Thyroid gland (tissue), 4 donors: ENCODE data around the gene FFAR2. TPM values are rescaled to one million over a fixed set of nuclear protein-coding genes. Genes with fewer than 3 reads are reported as not detected.
"Not testable (repeated sequence)": the region's sequence is repeated elsewhere in the genome, so short reads cannot be mapped to it uniquely, and the experiment has no call there.

Source experiments
- DNase-seq, 2 donors: peaks; one replicate each; pipeline ENCODE4 v3.0.0-alpha.2; 2019
- H3K27ac ChIP-seq, 3 donors: fragments of 200-600 bp; sonication (generic); 1 replicate in 2 of 3; 2 replicates in 1 of 3; pipeline ENCODE4 v1.5.1; 2016 to 2019; ENCODE audit warnings: mild to moderate bottlenecking in 1 of 3, moderate library complexity in 1 of 3
- H3K27me3 ChIP-seq: fragments of 200-600 bp; sonication (generic); one replicate; pipeline ENCODE4 v1.5.1; 2019
- H3K36me3 ChIP-seq, 2 donors: fragments of 200-600 bp; sonication (generic); one replicate each; pipeline ENCODE4 v1.5.1; 2016 to 2019
- H3K4me1 ChIP-seq, 2 donors: fragments of 200-600 bp; sonication (generic); one replicate each; pipeline ENCODE4 v1.5.1; 2017 to 2019
- H3K4me3 ChIP-seq, 3 donors: fragments of 200-600 bp; sonication (generic); replicated peaks in 1 of 3; 1 replicate in 2 of 3; 2 replicates in 1 of 3; pipeline ENCODE4 v1.5.1; 2016; ENCODE audit warnings: mild to moderate bottlenecking in 1 of 3
- H3K9me3 ChIP-seq: fragments of 200-600 bp; sonication (generic); one replicate; pipeline ENCODE4 v1.5.1; 2017
- POLR2A ChIP-seq, 2 donors: fragments of 450-650 bp; IDR thresholded peaks; one replicate each; pipeline ENCODE4 v1.6.1; 2017; ENCODE audit warnings: antibody characterized with exemption in 2 of 2, mild to moderate bottlenecking in 2 of 2, moderate library complexity in 1 of 2
- WGBS, 2 donors: methylation state at CpG; one replicate each; pipeline ENCODE4 v1.1.5; 2017; 5-methylcytosine and 5-hydroxymethylcytosine counted together
- intact Hi-C: fragments of 100-400 bp; cut with DNase I; formaldehyde crosslinking; loops from one replicate; pipeline ENCODE4 v1.15.1; 2023
- total RNA-seq, 4 donors: library from RNA; depleted of rRNA; stranded (reverse); fragments of >200 nt; gene quantifications; one replicate each; pipeline ENCODE4 v1.2.3, GENCODE V29; 2016
- TF ChIP-seq, protein P1 (sequence below), 6 experiments: fragments of 200-600 bp in 3 of 6; fragments of 450-650 bp in 3 of 6; sonication (generic) in 3 of 6; IDR thresholded peaks; one replicate each; pipeline ENCODE4 v1.5.1; 2016 to 2019; ENCODE audit warnings: antibody characterized with exemption in 6 of 6, mild to moderate bottlenecking in 2 of 6, inconsistent platforms in 1 of 6, moderate library complexity in 1 of 6

The FFAR2 gene
- total RNA-seq, result under 1 TPM in 1 of 4 donors, not detected in 3; 0.27 TPM

DNA sequence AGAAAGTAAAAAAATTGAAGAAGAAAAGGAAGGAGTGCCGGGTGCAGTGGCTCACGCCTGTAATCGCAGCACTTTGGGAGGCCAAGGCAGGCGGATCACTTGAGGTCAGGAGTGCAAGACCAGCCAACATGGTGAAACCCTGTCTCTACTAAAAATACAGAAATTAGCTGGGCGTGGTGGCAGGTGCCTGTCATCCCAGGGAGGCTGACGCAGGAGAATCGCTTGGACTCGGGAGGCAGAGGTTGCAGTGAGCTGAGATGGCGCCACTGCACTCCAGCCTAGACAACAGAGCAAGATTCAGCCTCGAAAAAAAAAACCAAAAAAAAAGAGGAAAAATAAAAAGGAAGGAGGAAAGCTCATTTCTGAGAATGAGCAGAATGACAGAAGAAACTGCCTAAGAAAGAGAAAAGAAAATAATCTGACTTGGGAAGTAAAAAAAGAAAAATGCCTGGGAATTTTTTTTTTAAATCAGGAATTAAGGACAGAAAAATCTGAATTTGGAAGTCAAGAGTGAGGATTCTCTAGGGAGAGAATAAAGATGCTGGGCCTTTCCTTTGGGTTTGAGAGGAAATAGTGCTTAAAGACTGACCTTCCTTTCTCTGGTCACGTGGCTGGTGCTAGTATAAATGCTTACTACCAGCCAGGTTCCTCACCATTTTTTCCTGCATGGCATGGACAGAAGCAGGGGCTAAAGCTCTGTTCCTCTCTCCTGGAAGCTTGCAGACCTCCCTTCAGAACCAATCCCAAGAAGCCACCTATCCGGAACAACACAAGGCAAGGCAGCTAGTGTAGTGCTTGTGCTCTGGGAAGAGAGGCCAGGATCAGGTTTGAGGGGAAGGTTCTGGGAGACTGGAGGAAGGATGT is at the start of gene FFAR2:
Gene FFAR2 (plus strand): TSS at position 652 of the 864 bp plus-strand sequence. CDS start 1,458 bp downstream, outside the sequence.
- intact Hi-C loops, result no loop called here
- Histone ChIP-seq H3K36me3 (no peaks in the 10 kb centered on the region), H3K4me1 (no peaks in the 10 kb centered on the region), H3K27ac (no peak within 1 kb of the TSS), H3K9me3 (no peaks in the 10 kb centered on the region), H3K4me3 (no peak within 1 kb of the TSS), H3K27me3 (no peaks in the 10 kb centered on the region)
- TF ChIP-seq, protein P1, sequence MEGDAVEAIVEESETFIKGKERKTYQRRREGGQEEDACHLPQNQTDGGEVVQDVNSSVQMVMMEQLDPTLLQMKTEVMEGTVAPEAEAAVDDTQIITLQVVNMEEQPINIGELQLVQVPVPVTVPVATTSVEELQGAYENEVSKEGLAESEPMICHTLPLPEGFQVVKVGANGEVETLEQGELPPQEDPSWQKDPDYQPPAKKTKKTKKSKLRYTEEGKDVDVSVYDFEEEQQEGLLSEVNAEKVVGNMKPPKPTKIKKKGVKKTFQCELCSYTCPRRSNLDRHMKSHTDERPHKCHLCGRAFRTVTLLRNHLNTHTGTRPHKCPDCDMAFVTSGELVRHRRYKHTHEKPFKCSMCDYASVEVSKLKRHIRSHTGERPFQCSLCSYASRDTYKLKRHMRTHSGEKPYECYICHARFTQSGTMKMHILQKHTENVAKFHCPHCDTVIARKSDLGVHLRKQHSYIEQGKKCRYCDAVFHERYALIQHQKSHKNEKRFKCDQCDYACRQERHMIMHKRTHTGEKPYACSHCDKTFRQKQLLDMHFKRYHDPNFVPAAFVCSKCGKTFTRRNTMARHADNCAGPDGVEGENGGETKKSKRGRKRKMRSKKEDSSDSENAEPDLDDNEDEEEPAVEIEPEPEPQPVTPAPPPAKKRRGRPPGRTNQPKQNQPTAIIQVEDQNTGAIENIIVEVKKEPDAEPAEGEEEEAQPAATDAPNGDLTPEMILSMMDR (IDR thresholded peaks at IDR 0.05), result no peak
- no peak for TF ChIP-seq POLR2A (IDR thresholded peaks at IDR 0.05)
- 81 to 83% methylated on average over 12 of the region's 12 CpGs for WGBS, 2 donors
- no peak for DNase-seq

DNA sequence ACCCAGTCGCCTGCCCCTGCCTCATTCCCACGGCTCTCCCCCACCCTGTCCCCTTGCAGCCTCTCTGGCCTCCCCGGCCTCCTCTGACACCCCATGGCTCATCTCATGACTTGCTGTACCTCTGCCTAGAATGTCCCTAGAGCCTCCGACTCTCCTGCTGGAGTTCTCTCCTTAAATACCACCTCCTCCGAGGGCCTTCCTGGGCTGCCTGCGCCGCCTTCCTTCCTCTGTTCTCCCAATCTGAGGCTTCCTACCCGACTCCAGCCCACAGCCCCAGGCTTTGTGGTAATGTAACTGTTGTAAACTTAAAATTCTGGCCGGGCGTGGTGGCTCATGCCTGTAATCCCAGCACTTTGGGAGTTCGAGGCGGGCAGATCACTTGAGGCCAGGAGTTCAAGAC is 49.5 kb upstream of the FFAR2 start:
- no peaks in the 10 kb centered on the region for H3K36me3 ChIP-seq
- H3K27me3 ChIP-seq, result no peaks in the 10 kb centered on the region
- 92% methylated on average over 12 of the region's 12 CpGs for WGBS, 2 donors
- no peaks in the 10 kb centered on the region for H3K9me3 ChIP-seq
- intact Hi-C loops, result no loop called here
- TF ChIP-seq, protein P1 (IDR thresholded peaks at IDR 0.05), result no peak
- no peak for TF ChIP-seq POLR2A (IDR thresholded peaks at IDR 0.05)
- H3K27ac ChIP-seq, result no peak overlapping the region
- no peak overlapping the region for H3K4me3 ChIP-seq
- no peaks in the 10 kb centered on the region for H3K4me1 ChIP-seq
- DNase-seq, result no peak

DNA sequence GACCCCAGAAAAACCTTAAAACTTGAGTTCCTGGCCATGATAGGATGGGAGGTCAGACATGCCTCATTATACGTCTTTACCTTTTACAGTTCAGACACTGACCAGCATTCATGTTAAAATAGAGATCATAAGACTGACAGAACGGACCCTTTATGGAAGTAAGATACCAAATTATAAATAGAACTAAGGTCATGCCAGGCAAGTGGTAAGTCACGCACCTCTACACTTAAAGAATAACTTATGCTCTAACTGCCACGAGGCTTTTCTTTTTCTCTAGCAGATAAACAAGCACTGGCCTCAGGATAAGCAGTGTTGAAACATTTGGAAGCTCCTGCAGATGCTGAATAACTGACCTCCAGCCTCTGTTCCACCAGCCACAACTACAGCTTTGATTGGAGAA is 48.8 kb upstream of the FFAR2 start:
- 71 to 86% methylated on average over 4 of the region's 4 CpGs for WGBS, 2 donors
- Histone ChIP-seq H3K4me3 (no peak overlapping the region), H3K9me3 (no peaks in the 10 kb centered on the region), H3K4me1 (no peaks in the 10 kb centered on the region), H3K27me3 (no peaks in the 10 kb centered on the region), H3K27ac (no peak overlapping the region), H3K36me3 (no peaks in the 10 kb centered on the region)
- no peak for DNase-seq
- TF ChIP-seq, protein P1 (IDR thresholded peaks at IDR 0.05), result no peak
- no peak for TF ChIP-seq POLR2A (IDR thresholded peaks at IDR 0.05)
- intact Hi-C loops, result no loop called here

DNA sequence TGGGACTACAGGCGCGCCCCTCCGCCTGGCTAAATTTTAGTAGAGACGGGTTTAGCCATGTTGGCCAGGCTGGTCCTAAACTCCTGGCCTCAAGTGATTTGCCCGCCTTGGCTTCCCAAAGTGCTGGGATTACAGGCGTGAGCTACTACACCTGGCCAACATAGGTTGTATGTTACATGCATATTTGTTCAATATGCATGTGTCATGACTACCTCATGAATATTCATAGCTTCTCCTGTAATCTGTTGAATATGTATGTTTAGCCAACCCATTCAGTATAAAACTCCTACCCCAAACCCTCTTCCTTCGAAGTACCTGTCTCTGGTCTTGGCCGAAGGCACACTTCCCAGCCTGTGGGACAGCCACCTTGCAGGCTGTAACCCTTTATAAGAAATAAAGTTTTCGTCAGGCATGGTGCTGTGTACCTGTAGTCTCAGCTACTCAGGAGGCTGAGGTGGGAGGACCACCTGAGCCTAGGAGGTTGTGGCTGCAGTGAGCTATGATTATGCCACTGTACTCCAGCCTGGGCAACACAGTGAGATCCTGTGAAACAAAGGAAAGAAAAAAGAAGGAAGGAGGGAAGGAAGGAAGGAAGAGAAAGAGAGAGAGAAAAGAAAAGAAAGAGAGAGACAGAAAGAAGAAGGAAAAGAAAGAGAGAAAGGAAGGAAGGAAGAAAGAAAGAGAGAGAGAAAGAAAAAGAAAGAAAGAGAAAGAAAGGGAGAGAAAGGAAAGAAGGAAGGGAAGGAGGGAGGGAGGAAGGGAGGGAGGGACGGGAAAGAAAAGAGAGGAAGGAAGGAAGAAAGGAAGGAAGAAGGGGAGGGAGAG is 47.9 kb upstream of the FFAR2 start:
- DNase-seq, result no peak
- no peak for TF ChIP-seq POLR2A (IDR thresholded peaks at IDR 0.05)
- TF ChIP-seq, protein P1 (IDR thresholded peaks at IDR 0.05), result no peak
- no peak overlapping the region for H3K27ac ChIP-seq
- no peak overlapping the region for H3K4me3 ChIP-seq
- intact Hi-C loops, result no loop called here
- H3K4me1 ChIP-seq, result no peaks in the 10 kb centered on the region
- no peaks in the 10 kb centered on the region for H3K36me3 ChIP-seq
- 90 to 92% methylated on average over 10 of the region's 10 CpGs for WGBS, 2 donors
- no peaks in the 10 kb centered on the region for H3K9me3 ChIP-seq
- H3K27me3 ChIP-seq, result no peaks in the 10 kb centered on the region

DNA sequence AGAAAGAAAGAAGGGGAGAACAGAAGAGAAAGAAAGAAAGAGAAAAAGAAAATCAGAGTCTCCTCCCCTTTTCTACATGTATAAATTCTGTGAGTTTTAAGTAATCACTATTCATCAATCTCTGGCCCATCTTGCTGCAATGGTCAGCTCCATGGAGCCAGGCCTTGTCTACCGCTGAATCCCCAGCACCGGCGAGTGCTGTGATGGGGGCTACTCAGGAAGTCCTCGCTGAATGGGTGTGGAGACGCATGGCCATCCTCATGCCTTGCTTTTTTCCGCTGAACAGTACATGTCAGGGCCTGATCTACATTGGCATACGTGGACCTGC is 47.3 kb upstream of the FFAR2 start:
- WGBS, 2 donors, result 94 to 96% methylated on average over 7 of the region's 7 CpGs
- no peak for DNase-seq

DNA sequence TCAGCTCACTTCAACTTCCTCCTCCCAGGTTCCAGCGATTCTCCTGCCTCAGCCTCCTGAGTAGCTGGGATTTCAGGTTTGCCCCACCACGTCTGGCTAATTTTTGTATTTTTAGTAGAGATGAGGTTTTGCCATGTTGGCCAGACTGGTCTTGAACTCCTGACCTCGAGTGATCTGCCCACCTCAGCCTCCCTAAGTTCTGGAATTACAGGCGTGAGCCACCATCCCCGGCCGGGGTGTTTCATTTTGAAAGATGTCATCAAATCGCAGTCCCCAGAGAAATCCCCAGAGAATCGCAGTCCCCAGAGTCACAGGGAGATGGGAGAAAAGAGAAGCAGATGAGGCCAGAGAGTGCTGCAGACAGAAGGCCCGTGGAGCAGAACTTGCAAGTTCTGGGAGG is 46.6 kb upstream of the FFAR2 start:
- H3K4me1 ChIP-seq, H3K27me3 ChIP-seq, H3K27ac ChIP-seq, H3K36me3 ChIP-seq, DNase-seq, H3K4me3 ChIP-seq, H3K9me3 ChIP-seq, intact Hi-C loops: not testable (repeated sequence)
- 87 to 93% methylated on average over 9 of the region's 9 CpGs for WGBS, 2 donors

More for the DNA sequence above, 47.3 kb upstream of the FFAR2 start:
- no peak overlapping the region for H3K4me3 ChIP-seq
- TF ChIP-seq, protein P1 (IDR thresholded peaks at IDR 0.05), result no peak
- TF ChIP-seq POLR2A (IDR thresholded peaks at IDR 0.05), result no peak
- H3K9me3 ChIP-seq, result no peaks in the 10 kb centered on the region
- H3K4me1 ChIP-seq, result no peaks in the 10 kb centered on the region
- H3K36me3 ChIP-seq, result no peaks in the 10 kb centered on the region
- no peak overlapping the region for H3K27ac ChIP-seq
- intact Hi-C loops, result no loop called here
- no peaks in the 10 kb centered on the region for H3K27me3 ChIP-seq
